GM12873 (cell line): Measurements from ENCODE around the gene DCHS2.

Experiments
- TF ChIP-seq, protein P1 (sequence below): IDR thresholded peaks from 2 replicates; pipeline ENCODE4 v1.5.1; 2012; ENCODE audit warnings: low read depth, mild to moderate bottlenecking, moderate library complexity, low read length, control low read depth; ENCODE audit not compliant: insufficient read depth; ENCODE audit errors: missing control alignments

DCHS2 gene

DNA sequence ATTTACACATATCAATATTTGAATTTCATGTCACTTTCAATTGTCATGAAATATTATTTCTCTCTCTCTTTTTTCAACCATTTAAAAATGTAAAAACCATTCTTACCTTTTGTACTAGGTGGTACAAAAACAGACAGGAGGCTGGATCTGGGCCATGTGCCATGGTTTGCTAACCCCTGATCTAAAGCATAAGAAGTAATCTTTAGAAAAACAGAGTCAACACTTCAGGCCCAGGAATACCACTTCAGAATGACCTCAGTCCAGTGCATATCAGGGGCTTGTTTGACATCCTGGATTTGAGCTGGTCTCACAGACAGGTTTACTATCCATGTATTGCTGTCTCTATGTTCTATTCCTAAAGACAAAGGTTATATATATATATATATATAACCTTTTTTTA lies 102.5 kb downstream of the DCHS2 start:
- TF ChIP-seq, protein P1, sequence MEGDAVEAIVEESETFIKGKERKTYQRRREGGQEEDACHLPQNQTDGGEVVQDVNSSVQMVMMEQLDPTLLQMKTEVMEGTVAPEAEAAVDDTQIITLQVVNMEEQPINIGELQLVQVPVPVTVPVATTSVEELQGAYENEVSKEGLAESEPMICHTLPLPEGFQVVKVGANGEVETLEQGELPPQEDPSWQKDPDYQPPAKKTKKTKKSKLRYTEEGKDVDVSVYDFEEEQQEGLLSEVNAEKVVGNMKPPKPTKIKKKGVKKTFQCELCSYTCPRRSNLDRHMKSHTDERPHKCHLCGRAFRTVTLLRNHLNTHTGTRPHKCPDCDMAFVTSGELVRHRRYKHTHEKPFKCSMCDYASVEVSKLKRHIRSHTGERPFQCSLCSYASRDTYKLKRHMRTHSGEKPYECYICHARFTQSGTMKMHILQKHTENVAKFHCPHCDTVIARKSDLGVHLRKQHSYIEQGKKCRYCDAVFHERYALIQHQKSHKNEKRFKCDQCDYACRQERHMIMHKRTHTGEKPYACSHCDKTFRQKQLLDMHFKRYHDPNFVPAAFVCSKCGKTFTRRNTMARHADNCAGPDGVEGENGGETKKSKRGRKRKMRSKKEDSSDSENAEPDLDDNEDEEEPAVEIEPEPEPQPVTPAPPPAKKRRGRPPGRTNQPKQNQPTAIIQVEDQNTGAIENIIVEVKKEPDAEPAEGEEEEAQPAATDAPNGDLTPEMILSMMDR: no peak

DNA sequence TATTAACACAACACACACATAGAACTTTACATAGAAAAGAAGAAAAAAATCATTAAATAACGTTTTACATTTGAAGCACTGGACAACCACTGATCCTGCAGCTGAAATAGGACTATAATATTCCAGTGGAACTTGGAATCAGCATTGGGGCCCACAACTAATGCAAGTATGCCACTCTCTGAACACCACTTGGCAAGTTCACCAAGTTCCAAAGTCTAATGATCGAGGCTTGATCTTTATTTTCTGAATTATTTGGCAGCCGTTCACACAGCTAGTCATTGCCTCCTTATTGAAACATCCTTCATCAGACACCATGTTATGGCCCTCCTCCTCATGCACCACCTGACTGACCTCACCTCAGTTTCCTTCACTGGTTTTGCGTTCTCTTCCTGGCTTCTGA lies 107.6 kb downstream of the DCHS2 start:
- TF ChIP-seq, protein P1: no peak

DNA sequence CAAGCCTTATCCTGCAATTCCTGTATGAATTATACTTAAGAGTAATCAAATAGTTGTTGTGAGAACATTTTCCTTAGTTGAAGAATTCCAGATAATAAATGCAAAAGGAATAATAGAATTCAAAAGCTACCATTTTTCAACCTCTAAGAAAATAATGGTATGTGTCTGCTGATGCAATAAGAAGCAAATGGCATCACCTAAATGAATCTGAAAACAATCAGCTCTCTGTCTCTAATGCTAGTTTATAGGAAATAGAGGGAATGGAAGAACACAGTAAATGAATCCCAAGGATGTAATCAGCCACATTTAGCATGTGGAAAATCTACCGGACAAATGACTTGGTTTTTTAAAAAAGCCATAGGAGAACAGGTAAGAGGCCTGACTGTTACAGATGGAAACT lies 115.1 kb downstream of the DCHS2 start:
- TF ChIP-seq, protein P1: no peak

DNA sequence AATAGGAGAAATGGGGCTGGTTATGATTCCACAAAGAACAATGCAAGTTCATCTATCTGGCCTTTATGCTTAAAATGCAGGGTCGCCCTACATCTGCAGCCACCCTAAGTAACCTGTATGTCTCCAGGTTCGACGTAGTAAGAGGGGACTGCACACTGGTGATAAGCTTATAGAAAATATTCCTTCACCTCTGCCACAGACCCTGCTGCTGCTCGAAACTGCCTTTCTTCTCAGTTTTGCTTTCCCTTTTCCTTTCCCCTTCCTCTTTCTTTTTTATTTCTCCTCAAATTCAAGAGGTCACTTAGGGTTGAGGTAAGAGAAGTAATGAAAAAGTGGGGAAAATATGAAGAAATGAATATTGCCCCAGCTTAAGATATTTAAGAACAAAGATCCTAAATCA lies 123.5 kb downstream of the DCHS2 start:
- TF ChIP-seq, protein P1: no peak

DNA sequence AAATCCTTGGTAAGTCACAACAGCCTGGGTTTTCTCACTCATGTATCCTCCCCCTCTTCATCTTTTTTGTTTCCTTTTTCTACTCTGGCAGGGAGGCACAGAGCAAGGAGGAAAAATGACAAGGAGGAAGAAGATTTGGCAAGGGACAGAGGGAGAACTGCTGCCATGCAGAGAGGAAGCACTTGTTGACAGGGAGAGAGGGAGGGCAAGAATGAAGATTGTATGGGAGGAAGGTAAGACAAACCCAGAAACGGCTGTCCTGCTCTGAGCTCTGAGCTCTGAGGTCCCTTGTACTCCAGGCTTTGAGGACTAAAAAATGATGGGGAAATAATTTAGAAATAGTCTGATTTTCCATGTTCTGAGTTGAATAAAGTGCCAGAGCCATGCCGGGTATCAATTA lies 123.9 kb downstream of the DCHS2 start:
- TF ChIP-seq, protein P1: no peak

DNA sequence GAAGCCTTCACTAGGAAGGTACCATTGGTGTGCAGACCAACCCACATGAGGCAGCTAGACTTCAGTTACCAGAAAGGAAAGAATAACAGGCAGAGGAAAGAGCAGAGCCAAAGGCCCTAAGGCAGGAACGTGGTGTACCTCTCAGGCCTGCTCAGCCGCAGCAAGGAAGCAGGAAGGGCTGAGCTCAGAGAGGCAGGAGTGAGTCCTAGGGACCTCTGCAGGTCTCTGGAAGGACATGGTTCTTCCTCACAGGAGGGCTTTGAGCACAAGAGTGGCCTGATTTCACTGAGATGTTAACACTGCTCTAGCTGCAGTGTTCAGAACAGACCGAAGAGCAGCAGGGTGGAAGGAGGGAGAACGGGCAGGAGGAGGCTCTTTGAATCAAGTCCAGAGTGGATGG lies 124.6 kb downstream of the DCHS2 start:
- TF ChIP-seq, protein P1: no peak

DNA sequence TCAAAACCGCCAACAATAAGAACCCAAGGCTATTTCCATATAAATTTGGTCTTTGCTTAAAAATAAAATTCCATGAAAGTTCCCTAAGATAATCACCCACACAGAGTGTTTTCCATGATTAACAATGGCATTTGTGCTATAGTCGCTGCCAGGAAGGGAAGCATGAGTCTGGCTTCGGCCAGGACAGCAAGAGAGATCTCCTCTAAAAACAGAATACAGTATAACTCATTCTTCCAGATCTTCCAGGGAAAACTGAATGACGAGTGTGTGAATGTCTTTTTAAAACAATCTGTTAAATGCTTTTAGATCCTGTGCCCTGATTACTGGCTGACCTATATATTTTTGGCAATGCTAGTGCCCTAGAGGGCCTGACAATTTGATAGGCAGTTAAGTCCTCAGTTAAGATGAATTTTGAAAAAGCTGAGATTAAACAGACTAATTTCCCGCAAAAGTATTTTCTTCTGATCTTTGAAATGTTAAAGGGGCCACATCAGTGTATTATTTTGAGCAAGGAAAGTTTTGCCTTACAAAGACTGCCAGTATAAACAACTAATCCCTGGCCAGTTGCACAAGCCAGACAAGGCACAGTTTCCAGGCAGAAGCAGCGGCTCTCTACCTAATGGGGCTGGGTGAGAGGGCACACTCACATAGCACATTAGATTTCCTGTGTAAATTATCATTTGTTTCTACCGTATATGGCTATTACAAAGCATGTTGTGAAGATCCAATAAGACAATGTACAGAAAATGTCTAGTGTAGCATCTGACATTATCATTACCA lies 127.3 kb downstream of the DCHS2 start:
- TF ChIP-seq, protein P1: no peak
